CD4-positive, alpha-beta T cell treated with Interleukin-21 for 1 hour (primary cell): Measurements from ENCODE around the gene TSPO.
A peak's percentile ranks its signal among the peaks of the same experiment; 100 is the strongest.

Experiments used
- DNase-seq: peaks from one replicate; pipeline ENCODE4 v3.0.0-alpha.2; 2020

The TSPO gene

DNA sequence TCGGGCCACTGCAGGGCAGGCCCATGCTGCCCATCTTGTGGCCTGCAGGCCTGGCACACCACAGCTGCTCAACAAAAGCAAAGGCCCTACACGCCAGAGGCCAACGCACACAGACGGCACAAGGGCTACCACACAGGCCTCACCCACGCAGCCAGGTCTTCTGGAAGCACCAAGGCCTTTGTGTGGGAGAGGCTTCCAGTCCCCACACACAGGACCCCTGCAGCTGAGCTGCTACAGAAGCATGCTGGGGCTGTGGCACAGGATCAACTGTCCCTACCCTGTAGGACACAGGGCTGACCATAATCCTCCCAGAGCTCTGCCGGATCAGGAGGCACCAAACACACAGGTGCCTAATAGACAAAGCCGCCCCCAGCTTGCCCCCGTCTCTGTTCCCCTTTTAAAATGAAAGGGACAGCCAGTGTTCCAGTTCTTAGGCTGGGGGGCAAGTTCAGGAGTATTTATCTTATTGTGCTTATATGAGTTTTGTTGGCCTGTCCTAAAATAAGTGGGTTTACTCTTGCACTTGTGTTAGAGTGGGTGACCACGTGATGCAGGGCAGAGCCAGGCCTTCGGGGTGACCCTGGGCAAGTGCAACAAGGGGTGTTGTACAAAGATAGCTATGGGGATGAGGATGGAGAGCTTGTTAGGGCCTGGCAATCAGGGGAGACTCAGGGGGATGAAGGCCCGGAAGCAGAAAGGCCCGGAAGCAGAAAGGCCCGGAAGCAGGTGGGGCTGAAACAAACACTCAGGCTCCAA is 30.1 kb downstream of the TSPO start:
- DNase-seq = no peak

- DNase-seq = no peak
These were observed 30.8 kb downstream of the TSPO start for GRCh38 chr22:43182118-43182517.

DNA sequence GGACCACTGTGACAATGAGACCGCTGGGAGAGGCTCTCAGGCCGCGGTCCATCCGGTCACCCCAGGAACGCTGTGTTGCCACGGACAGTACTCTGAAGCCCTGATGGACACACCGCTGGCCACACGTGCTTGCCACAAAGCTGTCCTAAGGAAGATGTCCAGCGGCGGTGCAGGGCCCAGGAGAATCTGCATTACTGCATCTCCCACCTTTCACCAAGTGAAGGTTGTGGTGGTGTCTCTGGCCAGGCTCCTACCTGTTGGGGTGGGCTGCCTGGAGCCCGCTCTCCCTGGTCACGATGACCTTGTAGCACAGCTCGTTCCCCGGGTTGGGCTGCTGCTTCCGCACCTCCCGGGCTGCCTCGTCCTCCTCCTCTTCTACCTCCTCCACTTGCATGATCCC is 31.4 kb downstream of the TSPO start:
- DNase-seq = no peak

DNA sequence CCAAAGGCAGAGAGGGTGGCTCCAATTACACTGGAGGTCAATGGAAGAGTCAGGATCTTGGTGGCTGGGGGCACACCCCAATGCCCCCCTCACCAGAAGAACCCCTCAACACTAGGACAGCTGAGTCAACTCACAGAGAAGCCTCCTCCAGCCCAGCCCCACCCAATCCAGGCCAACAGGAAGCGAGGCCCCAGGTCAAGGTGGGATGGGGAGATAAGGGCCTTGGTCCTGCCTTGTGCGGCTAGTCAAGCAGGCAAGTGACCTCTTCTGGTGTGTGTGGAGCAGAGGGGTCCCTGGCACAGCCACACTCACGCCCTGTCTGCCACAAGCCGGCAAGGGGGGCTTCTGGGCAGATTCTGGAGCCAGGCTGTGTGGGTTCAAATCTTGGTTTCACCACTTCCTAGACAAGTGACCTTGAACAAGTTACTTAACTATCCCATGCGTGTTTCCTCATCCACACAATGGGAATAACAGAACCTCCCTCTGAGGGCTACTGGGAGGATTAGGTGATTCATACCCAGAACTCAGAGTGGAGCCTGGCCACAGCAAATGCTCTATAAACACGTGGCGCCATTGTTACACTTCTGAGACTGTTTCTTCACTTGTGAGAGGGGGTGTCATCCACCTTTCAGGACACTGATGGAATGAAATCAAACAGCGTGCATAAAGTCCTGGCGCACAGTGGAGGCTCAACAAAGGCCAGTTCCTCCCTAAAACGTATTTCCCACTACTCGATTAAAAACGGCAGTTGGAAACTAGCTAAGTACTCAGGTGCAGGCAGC is 32.3 kb downstream of the TSPO start:
- no peak for DNase-seq

DNA sequence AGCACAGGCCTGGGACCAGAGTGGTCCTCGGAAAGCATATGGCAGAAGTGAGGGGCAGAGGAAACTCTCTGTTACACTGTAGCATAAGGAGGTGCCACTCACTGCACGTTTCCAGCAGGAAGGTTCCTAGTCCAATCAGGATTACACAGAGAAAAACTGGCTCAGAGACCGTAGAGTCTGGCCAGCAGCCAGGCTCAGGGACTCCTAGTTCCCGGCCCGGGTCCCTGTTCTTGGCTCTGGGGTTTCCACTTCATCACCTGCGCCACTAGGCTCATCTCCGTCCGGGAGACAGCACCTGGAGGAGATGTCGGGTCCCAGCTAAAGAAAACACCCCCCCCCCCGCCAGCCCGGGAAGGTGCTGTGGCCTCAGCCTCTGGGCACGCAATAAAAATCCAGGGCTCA is 34.5 kb downstream of the TSPO start:
- no peak for DNase-seq

DNA sequence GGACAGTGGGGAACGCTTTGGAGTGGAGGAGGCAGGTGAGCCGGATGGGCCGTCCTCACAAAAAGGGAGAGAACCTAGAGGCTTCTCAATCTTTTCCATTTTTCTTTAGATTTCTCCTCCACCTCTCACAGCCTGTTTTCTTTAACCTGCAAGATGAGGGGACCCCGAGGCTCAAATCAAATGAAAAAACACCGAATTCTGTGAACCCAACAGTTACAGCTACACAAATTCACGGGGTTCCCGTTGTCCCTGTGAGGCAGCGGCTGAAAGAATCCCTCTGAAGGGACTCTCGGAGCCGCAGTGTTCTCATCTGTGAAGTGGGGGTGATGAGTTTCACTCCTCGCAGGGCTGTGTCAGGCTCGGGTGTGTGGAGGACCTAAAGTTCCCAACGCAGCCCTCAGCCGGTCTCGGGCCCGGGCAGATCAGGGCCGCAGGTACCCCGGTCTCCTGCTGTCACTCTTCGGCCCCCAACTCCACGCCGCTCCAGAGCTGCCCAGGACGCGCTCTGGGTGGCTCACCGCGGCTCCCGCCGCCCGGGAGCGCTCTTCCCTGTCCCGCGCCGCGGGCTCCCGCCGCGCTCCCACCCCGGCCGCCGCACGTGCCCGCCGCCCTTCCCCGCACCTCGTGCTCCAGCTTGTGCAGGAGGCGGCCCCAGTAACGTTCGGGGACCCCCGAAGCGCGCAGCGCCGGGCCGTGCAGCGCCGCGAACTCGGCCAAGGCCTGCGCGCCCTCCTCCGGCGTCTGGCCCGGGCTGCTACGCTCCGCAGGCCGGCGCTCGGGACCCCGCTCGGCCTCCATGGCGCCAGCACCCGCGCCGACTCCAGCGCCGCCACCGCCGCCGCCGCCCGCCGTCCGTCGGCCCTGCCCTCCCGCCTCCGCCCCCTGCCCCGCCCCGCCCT is 35.2 kb downstream of the TSPO start, which contains the start of gene TTLL12:
TSS of gene TTLL12 (minus strand) at position 863 of the 899 bp plus-strand sequence. CDS start at position 798, 65 bp downstream.
- peak; percentile 63 for DNase-seq

GRCh38 chr22:43187171-43188099 is 36.1 kb downstream of the TSPO start:
- peak; percentile 97 for DNase-seq

DNA sequence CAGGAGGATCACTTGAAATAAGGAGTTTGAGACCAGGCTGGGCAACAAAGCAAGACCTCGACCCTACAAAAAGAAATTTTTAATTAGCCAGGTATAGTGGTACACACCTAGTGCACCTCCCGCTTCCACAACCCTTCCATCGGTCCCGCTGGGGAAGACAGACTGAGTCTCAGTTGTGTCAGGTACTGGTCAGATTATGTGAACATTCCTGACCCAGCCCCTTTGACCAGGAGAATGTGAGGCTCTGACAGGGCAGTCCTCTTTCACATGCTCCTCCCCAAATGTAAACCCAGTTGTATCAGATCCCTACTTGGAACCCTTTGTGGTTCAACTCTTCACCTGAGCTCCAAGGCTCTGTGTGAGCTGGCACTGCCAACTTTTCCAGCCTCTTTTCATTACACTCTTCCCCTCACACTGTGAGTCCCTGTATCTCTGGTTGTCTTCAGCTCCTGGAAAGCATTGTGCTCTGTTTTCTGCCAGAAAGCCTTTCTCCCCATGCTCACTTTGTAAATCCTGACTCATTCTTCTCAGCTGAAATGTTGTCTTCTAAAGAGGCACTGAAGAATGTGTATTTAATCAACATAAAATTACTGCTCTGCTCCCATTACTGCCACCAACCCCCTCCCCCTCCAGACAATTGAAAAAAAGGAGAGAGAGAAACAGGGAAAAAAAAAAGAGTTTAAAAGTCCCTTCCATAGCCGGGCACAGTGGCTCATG is 37.6 kb downstream of the TSPO start:
- no peak for DNase-seq

DNA sequence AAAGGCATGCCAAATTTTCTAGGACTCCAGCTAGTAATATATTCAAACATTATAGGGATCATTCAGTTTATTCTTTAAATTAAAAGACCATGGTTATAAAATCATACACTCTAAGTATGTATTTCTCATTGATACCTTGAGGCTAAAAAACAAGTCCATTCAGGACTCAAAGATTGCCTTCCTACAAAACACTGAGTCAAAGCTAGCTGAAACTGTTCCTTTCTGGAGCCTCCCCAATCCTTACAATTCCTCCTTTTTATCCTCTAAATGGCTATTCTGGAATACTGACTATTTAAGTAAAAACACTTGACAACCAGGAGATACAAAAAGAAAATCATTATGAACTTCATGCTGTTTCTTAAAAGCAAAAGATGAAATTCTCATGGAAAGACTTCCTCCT is 40.5 kb downstream of the TSPO start:
- DNase-seq = no peak

GRCh38 chr22:43197271-43197941 is 46.0 kb downstream of the TSPO start:
- no peak for DNase-seq

GRCh38 chr22:43198126-43198525 is 46.8 kb downstream of the TSPO start:
- DNase-seq = no peak

DNA sequence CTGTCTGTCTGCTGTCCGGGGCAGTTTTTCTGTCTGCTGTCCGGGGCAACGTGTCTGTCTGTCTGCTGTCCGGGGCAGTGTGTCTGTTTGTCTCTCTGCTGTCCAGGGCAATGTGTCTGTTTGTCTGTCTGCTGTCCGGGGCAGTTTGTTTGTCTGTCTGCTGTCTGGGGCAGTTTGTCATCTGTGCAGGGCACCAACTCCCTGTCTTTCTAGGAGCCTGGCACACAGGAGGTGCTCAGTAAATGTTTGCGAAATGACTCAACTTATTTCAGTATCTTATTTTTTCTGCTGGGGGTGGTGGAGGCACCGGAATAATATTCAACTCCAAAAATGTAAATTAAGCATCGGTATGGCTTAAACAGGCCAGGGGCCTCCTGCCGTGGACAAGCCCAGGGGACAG is 47.6 kb downstream of the TSPO start:
- DNase-seq = no peak

- DNase-seq = no peak
These were observed 48.2 kb downstream of the TSPO start for GRCh38 chr22:43199541-43199940.

GRCh38 chr22:43200031-43200430 is 48.7 kb downstream of the TSPO start:
- DNase-seq = no peak

- DNase-seq = no peak
These were observed 49.2 kb downstream of the TSPO start for GRCh38 chr22:43200555-43200954.

- DNase-seq = no peak
These were observed 50.3 kb downstream of the TSPO start for GRCh38 chr22:43201486-43202219.

- DNase-seq = no peak
These were observed 51.0 kb downstream of the TSPO start for GRCh38 chr22:43202326-43202725.

DNA sequence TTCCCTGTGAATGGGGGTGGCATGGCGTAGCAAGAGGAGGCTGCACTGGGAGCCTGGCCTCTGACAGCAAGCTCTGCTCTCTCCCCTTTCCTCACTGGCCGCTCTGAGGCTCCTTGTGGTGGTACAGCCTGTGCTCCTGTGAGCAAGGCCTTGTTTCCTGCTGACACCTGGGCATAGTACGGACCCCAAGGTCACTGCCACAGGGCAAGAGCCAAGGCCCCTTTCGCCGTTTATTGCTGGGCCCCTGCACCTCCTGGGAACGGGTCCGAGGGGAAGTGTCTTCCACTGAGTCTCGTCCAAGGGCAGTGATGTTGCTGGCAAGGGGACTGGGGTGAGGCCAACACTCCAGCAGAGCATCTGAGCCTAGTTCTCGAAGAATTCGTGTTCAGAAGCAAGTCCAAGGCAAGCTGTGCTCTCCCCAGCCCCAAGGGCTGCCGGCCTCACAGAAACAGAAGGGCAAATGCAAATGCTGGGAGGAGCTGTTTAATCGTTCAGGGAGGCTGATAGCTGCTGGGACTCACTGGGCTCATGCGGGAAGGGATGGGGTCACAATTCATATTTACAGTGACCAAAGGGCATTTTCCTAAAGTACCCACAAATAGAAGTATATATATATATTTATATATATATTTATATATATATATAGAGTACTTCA is 51.5 kb downstream of the TSPO start:
- no peak for DNase-seq

DNA sequence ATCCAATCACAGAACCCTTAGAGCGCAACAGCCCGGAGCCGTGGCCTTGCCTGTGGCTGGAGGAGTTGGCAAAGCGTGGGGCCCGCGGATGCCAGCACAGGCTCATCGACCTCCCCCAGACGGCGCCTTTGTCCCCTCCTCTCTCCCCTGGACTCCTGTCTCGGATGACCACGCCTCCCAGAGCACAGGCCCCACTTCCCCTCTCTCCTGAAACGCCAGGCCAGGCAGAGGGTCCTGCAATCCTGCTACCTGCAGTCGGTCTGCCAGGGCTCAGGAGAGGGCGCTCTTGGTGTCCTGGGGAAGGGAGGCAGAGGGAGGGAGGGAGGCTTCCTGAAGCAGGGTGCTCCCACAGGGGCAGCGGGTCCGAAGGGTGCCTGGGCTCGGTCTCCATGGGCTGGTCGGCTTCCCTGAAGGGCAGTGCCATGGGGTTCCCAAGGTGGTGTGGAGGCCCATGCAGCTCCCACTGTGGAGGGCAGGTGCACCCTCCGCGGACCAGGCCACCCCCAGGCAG is 52.2 kb downstream of the TSPO start:
- DNase-seq = no peak
